ENCODE measurements around the gene C10orf71. TPM values are rescaled to one million over a fixed set of nuclear protein-coding genes. Genes with fewer than 3 reads are reported as not detected.

C10orf71 gene
- total RNA-seq, 1 experiment from 2014 or later: not detected

- CTCF ChIA-PET: no interaction called here
- intact Hi-C loops (cut with micrococcal nuclease; ENCODE audit: unreplicated experiment) (no loop called here), in situ Hi-C loops (cut with HindIII; ENCODE audit: low pct_unique_long_range_greater_than_20kb, low sequenced_read_pairs) (no loop called here)
- no TSS peak for BruUV-seq (replicated peaks)
- no peaks in the 10 kb centered on the region for H3K4me1 ChIP-seq (ENCODE audit: control insufficient read depth, insufficient read depth, low read length)
- no peak for ATAC-seq
- no peaks in the 10 kb centered on the region for H3K36me3 ChIP-seq (ENCODE audit: control insufficient read depth, insufficient read depth, low read length)
- no peaks in the 10 kb centered on the region; the same call in 1 of the 2 replicates for H3K9me3 ChIP-seq (ENCODE audit: control insufficient read depth, insufficient read depth, low read depth, low read length)
- no peak overlapping the region for H3K4me3 ChIP-seq (ENCODE audit: low read depth in 2 of 2, low read length in 2 of 2)
- POLR2A ChIA-PET: no interaction called here
- TF ChIP-seq SIN3A (IDR thresholded peaks at IDR 0.05; ENCODE audit: borderline replicate concordance, insufficient read depth, low read depth, low read length) (no peak), POLR2AphosphoS5 (IDR thresholded peaks at IDR 0.05; ENCODE audit: low read depth, low read length) (no peak), TCF7L2 (IDR thresholded peaks at IDR 0.05; ENCODE audit: low read depth, low read length) (no peak)
- TF ChIP-seq, protein P1, sequence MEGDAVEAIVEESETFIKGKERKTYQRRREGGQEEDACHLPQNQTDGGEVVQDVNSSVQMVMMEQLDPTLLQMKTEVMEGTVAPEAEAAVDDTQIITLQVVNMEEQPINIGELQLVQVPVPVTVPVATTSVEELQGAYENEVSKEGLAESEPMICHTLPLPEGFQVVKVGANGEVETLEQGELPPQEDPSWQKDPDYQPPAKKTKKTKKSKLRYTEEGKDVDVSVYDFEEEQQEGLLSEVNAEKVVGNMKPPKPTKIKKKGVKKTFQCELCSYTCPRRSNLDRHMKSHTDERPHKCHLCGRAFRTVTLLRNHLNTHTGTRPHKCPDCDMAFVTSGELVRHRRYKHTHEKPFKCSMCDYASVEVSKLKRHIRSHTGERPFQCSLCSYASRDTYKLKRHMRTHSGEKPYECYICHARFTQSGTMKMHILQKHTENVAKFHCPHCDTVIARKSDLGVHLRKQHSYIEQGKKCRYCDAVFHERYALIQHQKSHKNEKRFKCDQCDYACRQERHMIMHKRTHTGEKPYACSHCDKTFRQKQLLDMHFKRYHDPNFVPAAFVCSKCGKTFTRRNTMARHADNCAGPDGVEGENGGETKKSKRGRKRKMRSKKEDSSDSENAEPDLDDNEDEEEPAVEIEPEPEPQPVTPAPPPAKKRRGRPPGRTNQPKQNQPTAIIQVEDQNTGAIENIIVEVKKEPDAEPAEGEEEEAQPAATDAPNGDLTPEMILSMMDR (IDR thresholded peaks at IDR 0.05): no peak
- TF ChIP-seq, protein P2, sequence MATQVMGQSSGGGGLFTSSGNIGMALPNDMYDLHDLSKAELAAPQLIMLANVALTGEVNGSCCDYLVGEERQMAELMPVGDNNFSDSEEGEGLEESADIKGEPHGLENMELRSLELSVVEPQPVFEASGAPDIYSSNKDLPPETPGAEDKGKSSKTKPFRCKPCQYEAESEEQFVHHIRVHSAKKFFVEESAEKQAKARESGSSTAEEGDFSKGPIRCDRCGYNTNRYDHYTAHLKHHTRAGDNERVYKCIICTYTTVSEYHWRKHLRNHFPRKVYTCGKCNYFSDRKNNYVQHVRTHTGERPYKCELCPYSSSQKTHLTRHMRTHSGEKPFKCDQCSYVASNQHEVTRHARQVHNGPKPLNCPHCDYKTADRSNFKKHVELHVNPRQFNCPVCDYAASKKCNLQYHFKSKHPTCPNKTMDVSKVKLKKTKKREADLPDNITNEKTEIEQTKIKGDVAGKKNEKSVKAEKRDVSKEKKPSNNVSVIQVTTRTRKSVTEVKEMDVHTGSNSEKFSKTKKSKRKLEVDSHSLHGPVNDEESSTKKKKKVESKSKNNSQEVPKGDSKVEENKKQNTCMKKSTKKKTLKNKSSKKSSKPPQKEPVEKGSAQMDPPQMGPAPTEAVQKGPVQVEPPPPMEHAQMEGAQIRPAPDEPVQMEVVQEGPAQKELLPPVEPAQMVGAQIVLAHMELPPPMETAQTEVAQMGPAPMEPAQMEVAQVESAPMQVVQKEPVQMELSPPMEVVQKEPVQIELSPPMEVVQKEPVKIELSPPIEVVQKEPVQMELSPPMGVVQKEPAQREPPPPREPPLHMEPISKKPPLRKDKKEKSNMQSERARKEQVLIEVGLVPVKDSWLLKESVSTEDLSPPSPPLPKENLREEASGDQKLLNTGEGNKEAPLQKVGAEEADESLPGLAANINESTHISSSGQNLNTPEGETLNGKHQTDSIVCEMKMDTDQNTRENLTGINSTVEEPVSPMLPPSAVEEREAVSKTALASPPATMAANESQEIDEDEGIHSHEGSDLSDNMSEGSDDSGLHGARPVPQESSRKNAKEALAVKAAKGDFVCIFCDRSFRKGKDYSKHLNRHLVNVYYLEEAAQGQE (IDR thresholded peaks at IDR 0.05; ENCODE audit: insufficient read depth in 1 of 2, low read depth in 2 of 2, low read length in 1 of 2): no peak
- H3K27ac ChIP-seq (ENCODE audit: low read length): no peak overlapping the region
- no peak for DNase-seq (ENCODE audit: low read depth, low spot score)
- H3K27me3 ChIP-seq (ENCODE audit: control insufficient read depth, insufficient read depth, low read length): no peaks in the 10 kb centered on the region; the same call in 1 of the 2 replicates
These were observed 41.8 kb upstream of the C10orf71 start for GRCh38 chr10:49257154-49257553.

DNA sequence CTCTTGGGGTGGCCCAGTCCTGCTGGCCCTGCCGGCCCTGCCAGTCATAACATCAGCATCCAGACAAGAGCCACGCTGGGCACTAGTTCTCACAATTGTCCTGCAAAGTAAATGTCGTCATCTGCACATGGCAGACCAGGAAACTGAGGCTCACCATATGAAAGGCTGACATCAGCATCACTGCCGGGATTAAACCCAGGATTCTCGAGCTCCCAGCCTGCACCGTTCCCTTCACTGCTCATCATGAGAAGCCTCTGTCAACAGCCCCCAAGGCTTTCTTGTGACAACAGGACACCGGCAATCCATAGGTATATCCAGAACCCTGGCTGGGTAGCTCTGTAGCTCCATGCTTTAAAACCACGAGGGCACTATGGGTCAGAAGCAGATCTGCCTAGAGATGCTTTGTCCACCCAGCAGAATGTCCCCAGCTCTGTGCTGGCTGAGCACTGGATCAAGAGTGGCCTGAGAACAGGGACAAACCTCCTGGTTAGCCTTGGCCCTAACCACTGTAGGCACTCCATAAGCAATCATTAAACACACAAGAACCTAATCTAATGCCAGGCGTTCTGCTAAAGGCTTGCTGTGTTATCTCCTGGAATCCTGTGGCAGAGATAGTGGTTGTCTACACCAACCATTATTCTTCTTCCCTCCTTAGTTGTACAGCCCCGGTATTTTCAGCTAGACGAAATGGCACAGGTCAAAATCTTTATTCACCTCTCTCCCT lies 41.2 kb upstream of the C10orf71 start:
- CTCF ChIA-PET: no interaction called here
- no peaks in the 10 kb centered on the region; the same call in 1 of the 2 replicates for H3K27me3 ChIP-seq (ENCODE audit: control insufficient read depth, insufficient read depth, low read length)
- no TSS peak for BruUV-seq (replicated peaks)

More for the DNA sequence above, 41.2 kb upstream of the C10orf71 start:
- no peaks in the 10 kb centered on the region for H3K9me3 ChIP-seq (ENCODE audit: control insufficient read depth, insufficient read depth, low read depth, low read length)
- no peaks in the 10 kb centered on the region for H3K36me3 ChIP-seq (ENCODE audit: control insufficient read depth, insufficient read depth, low read length)
- POLR2A ChIA-PET: no interaction called here
- in situ Hi-C loops (cut with HindIII; ENCODE audit: low pct_unique_long_range_greater_than_20kb, low sequenced_read_pairs) (no loop called here), intact Hi-C loops (cut with micrococcal nuclease; ENCODE audit: unreplicated experiment) (no loop called here)
- no peaks in the 10 kb centered on the region for H3K4me1 ChIP-seq (ENCODE audit: control insufficient read depth, insufficient read depth, low read length)
- H3K4me3 ChIP-seq (ENCODE audit: low read depth in 2 of 2, low read length in 2 of 2): no peak overlapping the region
- no peak overlapping the region for H3K27ac ChIP-seq (ENCODE audit: low read length)
- TF ChIP-seq TCF7L2 (IDR thresholded peaks at IDR 0.05; ENCODE audit: low read depth, low read length): no peak
- TF ChIP-seq SIN3A (IDR thresholded peaks at IDR 0.05; ENCODE audit: borderline replicate concordance, insufficient read depth, low read depth, low read length): no peak
- TF ChIP-seq, protein P2 (IDR thresholded peaks at IDR 0.05; ENCODE audit: insufficient read depth in 1 of 2, low read depth in 2 of 2, low read length in 1 of 2): no peak
- no peak for TF ChIP-seq POLR2AphosphoS5 (IDR thresholded peaks at IDR 0.05; ENCODE audit: low read depth, low read length)
- TF ChIP-seq, protein P1 (IDR thresholded peaks at IDR 0.05): no peak
- ATAC-seq: no peak
- DNase-seq (ENCODE audit: low read depth, low spot score): no peak
